SIG-M5 treated with dmso at 0.1 percent for 504 hours (cell line): ENCODE results near the gene KIAA1614.

Experiments
- DNase-seq: peaks from one replicate; lab custom pipeline; 2025; ENCODE audit not compliant: unreplicated experiment; lab: John Stamatoyannopoulos, UW

The KIAA1614 gene

GRCh38 chr1:180925471-180926051, 12.9 kb downstream of the KIAA1614 start:
- no peak for DNase-seq

DNA sequence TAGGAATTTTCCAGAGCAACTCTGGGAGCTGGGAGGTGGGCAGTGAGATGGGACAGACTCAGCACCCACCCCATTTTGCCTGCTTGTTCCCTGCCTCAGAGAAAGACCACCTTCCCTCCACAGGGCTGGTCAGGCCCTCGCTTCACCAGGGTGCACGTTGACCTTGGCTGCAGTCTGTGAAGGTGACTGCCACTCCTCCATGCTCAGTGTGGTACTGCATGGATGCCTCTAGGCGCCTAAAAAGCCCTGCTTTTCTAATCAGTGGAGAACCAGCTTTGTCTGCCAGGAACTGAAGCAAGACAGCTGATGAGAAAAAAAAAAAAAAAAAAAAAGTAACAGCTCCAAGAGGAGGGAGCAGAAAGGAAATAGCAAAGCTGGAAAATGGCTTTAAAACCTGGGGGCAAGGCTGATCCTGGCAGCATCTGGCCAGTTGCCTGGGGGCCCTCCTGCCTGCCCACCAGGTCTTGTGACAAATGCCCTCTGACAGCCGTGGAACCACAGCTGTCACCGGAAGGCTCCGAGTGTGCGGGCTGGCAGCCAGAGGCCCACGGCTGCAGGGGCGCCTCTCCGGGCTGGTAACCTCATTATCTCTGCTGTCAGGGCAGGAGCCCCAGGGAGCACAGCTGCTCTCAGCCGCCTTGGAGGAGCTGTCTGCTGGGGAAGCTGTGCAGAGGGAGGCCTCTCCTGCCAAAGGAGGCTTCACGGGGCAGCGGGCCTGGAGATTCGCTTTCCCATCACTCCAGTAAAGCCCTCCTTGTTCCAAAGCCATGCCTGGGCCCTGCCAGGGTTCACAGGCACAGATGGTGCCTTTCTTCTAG, 13.7 kb downstream of the KIAA1614 start:
- DNase-seq = no peak

- DNase-seq = no peak
These were observed 14.7 kb downstream of the KIAA1614 start for GRCh38 chr1:180927348-180927747.

DNA sequence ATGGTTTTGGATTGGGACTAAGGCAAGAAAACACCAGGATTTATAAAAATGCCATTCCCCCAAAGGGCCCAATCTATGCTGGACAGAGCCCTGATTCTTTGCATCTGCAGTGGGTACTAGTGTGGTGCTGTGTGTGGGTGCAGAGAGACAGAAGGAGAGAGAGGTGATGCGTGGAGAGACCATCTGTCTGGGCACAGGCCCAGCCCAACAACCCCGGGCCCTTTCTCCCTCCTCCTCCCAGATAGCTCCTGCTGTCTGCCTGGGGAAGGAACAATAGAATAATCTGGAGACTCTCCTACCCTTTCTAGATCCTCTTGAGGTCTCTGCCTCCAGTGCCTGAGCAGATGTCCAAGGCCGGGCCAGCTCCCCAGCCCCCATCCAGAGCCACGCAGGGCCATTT, 15.1 kb downstream of the KIAA1614 start:
- DNase-seq = no peak

DNA sequence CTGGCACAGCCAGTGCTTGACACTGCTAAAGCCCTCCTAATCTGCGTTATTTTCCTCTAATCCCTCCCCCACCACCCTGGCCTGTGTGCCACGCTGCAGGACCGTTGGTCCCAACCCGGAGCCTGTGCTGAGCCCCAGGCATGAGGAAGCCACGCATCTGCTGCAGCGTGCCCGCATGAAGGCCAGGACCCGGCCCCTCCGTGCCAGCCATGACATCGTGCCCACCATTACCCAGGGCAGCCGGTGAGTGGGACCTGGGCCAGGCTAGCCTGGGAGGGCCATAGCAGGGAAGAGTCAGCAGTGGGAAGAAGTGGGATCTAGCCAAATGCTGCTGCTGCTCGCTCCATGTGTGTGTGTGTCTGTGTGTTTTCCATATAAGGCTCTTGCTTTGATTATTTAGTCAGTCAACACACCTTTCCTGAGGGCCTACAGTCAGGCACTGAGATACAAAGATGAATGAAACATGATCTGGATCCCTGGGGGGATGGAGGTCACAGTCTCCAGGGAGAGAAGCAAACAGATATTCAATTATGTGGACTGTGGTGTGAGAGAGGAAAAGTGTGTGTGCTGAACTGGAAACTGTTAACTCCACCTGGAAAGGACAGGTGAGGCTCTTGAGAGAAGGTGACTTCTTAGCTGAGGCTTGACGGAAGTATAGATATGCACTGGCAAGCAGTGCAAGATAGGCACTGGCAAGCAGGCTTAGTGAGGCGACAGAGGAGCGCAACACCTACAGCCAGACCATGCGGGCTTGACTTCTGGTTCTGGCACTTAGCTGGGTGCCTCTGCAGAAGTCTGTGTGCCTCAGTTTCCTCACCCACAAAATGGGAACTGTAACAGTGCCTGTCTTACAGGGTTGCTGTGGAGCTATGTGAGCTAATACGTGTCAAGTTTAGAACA, 15.9 kb downstream of the KIAA1614 start:
- no peak for DNase-seq

DNA sequence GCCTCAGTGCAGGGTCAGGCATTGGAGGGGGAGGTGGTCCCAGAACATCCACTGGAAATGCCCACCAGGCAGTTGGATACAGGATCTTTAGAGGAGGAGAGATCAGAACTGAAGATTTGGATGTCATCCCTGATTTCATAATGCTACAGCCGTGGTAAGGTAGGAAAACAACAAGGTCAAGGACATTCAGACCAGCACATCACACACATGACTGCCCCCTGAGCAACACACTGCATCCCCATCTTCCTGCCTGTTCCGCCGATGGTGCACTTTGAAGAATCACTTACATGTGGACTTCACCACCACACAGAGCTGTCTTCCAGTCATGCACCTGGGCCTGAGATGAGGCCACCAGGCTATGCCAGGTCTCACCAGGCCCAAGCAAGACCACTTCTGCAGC, 16.7 kb downstream of the KIAA1614 start:
- DNase-seq = no peak

GRCh38 chr1:180930687-180931086, 18.0 kb downstream of the KIAA1614 start:
- DNase-seq = no peak

DNA sequence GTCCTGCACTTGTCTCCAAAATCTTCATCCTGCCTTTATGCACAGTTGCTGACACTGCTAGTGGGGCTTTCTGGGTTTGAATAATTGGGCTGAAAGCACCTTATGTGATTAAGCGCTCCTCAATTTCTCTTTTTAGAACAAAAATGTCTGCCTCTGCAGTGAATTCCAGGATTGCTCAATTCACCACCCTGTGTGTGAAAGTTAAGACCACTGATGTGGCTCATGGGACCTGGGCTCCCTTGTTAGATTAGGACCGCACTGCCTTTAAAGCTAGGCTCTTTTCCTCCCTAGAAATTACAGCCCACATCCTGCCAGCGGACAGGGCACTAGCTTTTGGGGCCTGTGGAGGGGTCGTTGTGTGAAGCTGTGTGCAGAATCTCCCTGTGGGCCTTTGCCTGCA, 18.8 kb downstream of the KIAA1614 start:
- DNase-seq = no peak

GRCh38 chr1:180932378-180932777, 19.7 kb downstream of the KIAA1614 start:
- no peak for DNase-seq

- no peak for DNase-seq
These were observed 20.4 kb downstream of the KIAA1614 start for GRCh38 chr1:180933141-180933540.

DNA sequence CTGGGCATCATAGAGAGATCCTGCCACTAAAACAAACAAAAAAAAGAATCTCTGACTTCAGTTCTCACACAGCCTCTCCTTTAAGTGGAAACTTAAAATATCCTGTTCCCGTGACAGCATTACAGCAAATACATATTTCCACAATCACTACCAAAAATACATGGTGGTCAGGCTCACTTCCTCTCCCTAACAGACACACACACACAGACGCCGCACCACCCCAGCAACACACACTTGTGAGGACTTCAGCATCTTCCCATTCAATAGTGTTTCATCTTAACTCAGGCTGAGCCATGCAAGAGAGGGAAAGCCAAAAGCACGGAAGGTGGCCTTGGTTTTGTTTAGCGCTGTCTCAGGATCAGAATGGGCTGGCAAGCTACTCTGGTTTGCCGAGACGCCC, 21.9 kb downstream of the KIAA1614 start:
- DNase-seq = peak; percentile 94

- no peak for DNase-seq
These were observed 22.8 kb downstream of the KIAA1614 start for GRCh38 chr1:180935326-180936109.

GRCh38 chr1:180936110-180937011, 23.7 kb downstream of the KIAA1614 start:
- DNase-seq = no peak

DNA sequence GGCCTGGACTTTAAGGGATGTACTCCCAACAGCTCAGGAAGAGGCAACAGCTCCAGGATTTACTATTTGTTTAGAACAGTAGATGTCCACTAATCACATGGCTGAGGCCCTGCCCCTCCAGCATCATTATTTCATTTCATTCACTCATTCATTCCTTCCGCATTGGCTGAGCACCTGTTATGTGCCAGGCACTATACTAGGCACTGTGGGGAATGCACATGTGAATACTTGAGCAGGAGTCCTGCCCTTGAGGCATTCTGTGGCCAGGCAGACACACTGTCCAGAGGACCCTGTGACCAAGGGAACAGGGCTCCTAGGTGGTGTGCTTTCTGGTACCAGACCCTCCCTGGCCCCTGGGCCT, 24.3 kb downstream of the KIAA1614 start:
- no peak for DNase-seq

GRCh38 chr1:180937624-180938225, 25.0 kb downstream of the KIAA1614 start:
- no peak for DNase-seq

GRCh38 chr1:180939073-180939710, 26.5 kb downstream of the KIAA1614 start:
- DNase-seq = no peak

DNA sequence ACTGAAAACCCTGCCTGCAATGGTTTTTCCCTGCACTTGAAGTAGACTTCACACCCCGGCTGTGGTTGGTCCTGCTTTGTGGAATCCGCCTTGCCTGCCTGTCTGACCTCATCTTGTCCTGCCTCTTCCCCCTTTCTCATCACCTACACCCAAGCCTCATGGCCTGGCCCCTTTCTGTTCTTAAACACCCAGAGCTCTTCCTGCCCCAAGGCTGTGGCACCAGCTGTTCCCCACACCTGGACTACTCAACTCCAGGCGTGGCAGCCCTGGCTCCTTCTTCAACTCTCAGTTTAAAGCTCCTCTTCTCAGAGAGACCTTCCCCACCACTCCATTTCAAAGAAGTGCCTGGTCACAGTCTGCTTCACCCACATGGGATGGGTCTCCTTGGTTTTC, 27.0 kb downstream of the KIAA1614 start:
- DNase-seq = no peak

- no peak for DNase-seq
These were observed 27.7 kb downstream of the KIAA1614 start for GRCh38 chr1:180940445-180940844.
